Amniotic epithelial cell (primary cell): Measurements from ENCODE around the gene NUP155.
A peak's percentile ranks its signal among the peaks of the same experiment; 100 is the strongest.
"Not testable (repeated sequence)": the region's sequence is repeated elsewhere in the genome, so short reads cannot be mapped to it uniquely, and the experiment has no call there.

Experiments
- DNase-seq: peaks from one replicate; pipeline ENCODE4 v3.0.0-alpha.2; 2010; ENCODE audit warnings: low read depth

Gene NUP155

GRCh38 chr5:37370864-37371726, at the start of gene NUP155:
Gene NUP155 (minus strand): TSS chr5:37371106. CDS start chr5:37370977, 129 bp downstream.
- DNase-seq, result peak; percentile 96

- no peak for DNase-seq
Measured at GRCh38 chr5:37417347-37417746, 46.4 kb upstream of the NUP155 start.

- not testable (repeated sequence) for DNase-seq
Measured at GRCh38 chr5:37415456-37415855, 44.5 kb upstream of the NUP155 start.

DNA sequence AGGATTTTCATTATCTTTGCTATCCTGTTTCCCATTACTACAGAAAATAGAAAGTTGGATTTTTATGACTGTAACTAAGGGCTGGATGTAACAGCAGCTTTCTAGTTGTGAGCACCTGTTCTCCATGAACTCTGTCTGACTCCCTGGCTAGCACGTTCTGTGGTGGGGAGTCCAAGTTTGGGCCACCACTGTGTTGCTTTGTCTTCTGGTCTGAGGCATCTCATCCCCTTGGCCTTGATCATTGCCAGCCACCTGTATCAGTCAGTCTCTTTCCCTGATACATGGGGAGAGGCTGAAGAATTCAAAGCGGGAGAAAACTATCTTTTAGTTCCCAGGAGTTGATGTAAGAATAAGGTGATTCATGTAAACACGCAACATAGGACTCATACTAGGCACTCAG, 41.6 kb upstream of the NUP155 start:
- DNase-seq, result no peak

DNA sequence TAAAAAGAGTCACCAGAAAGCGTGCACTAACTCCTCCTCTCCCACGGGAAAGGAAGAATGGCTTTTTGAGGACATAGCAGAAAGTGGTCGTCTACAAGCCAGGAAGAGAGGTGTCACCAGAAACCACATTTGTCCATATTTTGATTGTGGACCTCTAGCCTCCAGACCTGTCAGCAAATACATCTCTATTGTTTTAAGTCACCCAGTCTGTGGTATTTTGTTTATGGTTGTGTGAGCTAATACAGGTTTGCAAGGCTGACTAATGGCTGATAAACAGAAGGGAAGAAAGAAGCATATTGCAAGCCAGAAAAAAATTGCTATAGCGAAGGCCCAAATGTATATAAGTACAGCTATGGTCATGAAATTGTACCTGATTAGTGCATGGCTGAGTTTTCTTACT, 29.6 kb upstream of the NUP155 start:
- peak; percentile 68 for DNase-seq

DNA sequence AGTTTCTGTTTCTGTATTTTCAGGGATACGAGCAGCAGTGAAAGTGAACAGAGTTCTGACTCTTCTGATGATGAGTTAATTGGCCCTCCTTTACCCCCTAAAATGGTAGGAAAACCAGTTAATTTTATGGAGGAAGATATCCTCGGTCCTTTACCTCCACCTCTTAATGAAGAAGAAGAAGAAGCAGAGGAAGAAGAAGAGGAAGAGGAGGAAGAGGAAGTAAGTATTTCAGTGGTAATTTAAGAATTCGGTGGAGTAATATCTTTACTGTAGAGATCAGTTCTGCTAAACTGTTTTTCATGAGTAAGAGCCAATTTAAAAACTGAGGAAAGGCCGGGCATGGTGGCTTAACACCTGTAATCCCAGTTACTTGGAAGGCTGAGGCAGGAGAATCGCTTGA, 25.4 kb upstream of the NUP155 start:
- no peak for DNase-seq

- DNase-seq, result no peak
Measured at GRCh38 chr5:37391591-37391990, 20.7 kb upstream of the NUP155 start.

- peak; percentile 88 for DNase-seq
Measured at GRCh38 chr5:37379100-37379628, 8.3 kb upstream of the NUP155 start, which contains the start of gene WDR70. Gene WDR70 (plus strand): TSS chr5:37379318. CDS start chr5:37379368, 50 bp downstream.

GRCh38 chr5:37378066-37378465, 7.2 kb upstream of the NUP155 start:
- DNase-seq, result not testable (repeated sequence)

DNA sequence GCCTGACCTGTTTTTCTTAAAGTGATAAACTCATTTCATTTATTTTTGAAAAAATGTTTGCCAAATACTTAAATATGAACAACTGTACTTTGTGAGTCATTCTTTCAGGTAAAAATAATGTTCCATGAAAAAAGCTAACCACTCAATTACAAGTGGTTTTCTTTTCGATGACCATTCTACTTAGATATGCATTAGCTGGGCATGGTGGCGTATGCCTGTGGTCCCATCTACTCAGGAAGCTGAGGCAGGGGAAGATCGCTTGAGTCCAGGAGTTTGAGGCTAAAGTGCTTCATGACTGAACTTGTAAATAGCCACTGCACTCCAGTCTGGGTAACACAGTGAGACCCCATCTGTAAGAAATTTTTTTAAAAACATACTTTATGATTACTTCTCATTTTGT, 4.2 kb upstream of the NUP155 start:
- DNase-seq, result no peak

DNA sequence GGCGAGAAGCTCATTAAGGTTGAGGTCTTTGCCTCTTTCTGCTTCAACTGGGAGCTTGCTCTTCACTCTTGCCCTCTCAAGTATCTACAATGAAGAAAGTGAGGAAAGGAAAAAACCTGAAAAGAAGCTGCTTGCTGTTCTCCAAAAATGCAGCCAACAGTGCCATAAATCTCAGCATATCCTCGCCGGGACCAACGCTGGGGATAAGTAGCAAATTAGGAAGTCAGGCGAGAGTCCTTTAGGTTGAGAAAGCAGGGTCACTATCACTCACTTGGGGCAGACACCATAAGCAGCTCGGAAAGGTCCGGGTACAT, 399 bp downstream of the NUP155 start:
- DNase-seq, result no peak

- DNase-seq, result no peak
Measured at GRCh38 chr5:37355161-37355560, 15.7 kb downstream of the NUP155 start.

DNA sequence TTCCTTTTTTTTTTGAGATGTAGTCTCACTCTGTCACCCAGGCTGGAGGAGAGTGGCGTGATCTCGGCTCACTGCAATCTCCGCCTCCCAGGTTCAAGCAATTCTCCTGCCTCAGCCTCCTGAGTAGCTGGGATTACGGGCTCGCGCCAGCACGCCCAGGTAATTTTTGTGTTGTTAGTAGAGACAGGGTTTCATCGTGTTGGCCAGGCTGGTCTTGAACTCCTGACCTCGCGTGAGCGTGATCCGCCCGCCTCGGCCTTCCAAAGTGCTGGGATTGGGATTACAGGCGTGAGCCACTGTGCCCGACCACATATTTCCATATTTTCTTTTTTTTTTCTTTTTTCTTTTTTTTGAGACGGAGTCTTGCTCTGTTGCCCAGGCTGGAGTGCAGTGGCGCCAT, 28.2 kb downstream of the NUP155 start:
- DNase-seq, result not testable (repeated sequence)

- not testable (repeated sequence) for DNase-seq
Measured at GRCh38 chr5:37334754-37335153, 36.2 kb downstream of the NUP155 start.

DNA sequence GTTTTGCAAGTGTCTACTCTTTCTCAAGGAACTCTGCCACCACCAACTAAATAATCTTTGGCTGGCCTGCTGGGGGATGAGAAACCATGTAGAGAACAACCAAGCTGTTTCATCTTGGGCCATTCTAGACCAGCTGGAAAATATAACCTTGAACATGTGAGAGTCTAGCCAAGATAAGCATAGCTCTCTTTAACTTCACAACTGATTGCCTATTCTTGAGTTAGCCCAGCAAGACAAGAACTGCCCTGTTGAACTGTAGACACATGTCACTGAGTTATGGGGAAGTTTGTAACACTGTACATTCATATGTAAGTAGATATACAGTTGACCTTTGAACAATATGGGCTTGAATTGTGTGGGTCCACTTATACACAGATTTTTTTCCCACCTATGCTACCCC, 44.4 kb downstream of the NUP155 start:
- peak; percentile 3 for DNase-seq

- peak; percentile 26 for DNase-seq
Measured at GRCh38 chr5:37323607-37324006, 47.3 kb downstream of the NUP155 start.

- DNase-seq, result peak; percentile 63
Measured at GRCh38 chr5:37319037-37319782, 51.7 kb downstream of the NUP155 start.

- no peak for DNase-seq
Measured at GRCh38 chr5:37316027-37316426, 54.9 kb downstream of the NUP155 start.

DNA sequence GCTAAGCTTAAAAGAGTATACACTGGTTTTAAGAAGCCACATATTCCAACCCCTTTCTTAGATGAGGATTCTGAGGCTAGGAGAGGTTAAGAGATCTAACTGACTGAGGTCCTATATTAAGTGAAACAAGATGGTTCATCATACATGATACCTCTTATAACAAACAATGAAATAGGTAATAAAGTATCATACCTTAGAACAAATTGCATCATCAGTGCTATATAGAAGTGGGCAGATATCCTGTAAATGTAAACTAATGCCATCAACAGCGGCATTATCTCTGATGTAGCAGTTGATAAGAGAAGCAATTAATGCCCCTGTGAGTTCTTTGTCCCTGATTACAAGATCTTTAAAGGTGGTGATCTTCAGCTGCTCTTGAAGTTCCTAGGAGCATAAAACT, 60.5 kb downstream of the NUP155 start:
- no peak for DNase-seq

DNA sequence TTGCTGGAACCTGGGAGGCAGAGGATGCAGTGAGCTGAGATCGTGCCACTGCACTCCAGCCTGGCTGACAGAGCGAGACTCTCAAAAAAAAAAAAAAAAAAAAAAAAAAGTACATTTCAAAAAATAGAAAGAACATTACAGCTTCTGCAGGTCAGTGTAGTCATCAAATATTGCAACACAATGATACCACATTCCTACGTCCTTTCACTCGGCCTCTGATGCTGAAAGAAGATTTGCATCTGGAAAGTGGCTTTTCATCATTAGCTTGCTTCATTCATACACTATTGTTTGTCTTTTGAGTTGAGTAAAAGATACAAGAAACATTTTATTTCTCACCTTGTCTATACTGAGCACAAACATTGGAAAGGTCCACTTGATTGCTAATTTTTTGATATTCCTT, 62.1 kb downstream of the NUP155 start:
- DNase-seq, result peak; percentile 97

- no peak for DNase-seq
Measured at GRCh38 chr5:37304888-37305287, 66.0 kb downstream of the NUP155 start.

DNA sequence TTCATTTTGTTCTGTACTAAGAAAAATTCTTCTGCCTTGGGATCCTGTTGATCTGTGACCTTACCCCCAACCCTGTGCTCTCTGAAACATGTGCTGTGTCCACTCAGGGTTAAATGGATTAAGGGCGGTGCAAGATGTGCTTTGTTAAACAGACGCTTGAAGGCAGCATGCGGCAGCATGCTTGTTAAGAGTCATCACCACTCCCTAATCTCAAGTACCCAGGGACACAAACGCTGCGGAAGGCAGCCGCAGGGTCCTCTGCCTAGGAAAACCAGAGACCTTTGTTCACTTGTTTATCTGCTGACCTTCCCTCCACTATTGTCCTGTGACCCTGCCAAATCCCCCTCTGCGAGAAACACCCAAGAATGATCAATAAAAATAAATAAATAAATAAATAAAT, 74.6 kb downstream of the NUP155 start:
- DNase-seq, result not testable (repeated sequence)

- no peak for DNase-seq
Measured at GRCh38 chr5:37283214-37283820, 87.6 kb downstream of the NUP155 start.
